GM06990 (cell line): ENCODE measurements around the gene EIF2D.

Source experiments
- DNase-seq: peaks from one replicate; pipeline ENCODE4 v3.0.0-alpha.2; 2011; ENCODE audit not compliant: insufficient read length; ENCODE audit errors: extremely low read depth
- H3K27me3 ChIP-seq: replicated peaks from 2 replicates; pipeline ENCODE4 v1.6.0; 2011; ENCODE audit warnings: low read length; ENCODE audit not compliant: control insufficient read depth, insufficient read depth
- H3K36me3 ChIP-seq: 2 replicates; pipeline ENCODE4 v1.5.1; 2011; ENCODE audit warnings: low read length; ENCODE audit not compliant: control insufficient read depth, insufficient read depth
- H3K4me3 ChIP-seq: replicated peaks from 2 replicates; pipeline ENCODE4 v1.5.1; 2011; ENCODE audit warnings: low read depth, mild to moderate bottlenecking, control low read depth, low read length
- TF ChIP-seq, protein P1 (sequence below): IDR thresholded peaks from 2 replicates; pipeline ENCODE4 v1.5.1; 2011; ENCODE audit warnings: low read length, control low read depth, mild to moderate bottlenecking, inconsistent platforms; ENCODE audit not compliant: insufficient read depth, poor library complexity, severe bottlenecking

Gene EIF2D

DNA sequence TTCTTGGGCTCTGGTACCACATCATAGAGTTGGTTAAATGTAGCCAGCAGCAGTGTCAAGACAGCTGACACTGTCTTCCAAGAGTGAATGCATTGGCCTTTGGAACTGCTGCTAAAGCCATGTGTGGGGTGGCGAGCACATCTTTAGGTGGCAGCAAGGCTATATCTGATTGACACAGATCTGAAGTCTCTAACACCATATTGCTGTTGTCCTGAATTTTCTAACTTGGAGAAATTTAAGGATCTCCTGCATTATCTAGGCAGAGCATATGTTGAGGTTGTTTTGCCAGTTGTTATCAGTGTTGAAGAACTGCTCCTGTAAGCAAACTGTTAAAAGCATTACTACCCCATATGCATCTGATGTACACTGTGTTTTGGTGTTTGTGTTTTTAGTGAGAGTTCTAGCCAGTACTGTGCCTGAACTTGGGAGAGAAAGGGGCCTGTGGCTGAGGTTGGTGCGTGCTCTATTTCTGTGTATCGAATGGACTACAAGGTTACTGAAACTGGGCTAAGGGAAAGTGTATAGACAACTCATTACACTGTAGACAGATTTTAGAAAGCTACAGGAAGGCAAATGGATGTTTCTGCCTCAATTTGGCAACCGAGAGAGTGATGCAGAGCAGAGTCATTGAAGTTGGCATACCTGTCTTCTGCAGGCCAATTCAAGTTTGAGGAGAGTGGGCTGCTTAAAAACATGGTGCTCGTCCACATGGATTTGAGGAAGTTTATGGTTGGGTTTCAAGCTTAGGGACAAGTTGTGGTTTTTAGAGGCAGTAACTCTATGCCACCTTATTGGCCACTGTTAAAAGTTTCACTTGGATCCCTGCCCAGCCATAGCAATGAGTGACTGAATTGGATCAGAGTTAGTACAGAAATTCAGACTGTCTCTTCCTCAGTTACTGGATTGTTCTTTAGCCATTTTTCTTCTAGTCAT lies 40.0 kb upstream of the EIF2D start:
- DNase-seq, result no peak
- H3K27me3 ChIP-seq, result no peaks in the 10 kb centered on the region
- peaks cover 6% of the 10 kb centered on the region for H3K36me3 ChIP-seq

DNA sequence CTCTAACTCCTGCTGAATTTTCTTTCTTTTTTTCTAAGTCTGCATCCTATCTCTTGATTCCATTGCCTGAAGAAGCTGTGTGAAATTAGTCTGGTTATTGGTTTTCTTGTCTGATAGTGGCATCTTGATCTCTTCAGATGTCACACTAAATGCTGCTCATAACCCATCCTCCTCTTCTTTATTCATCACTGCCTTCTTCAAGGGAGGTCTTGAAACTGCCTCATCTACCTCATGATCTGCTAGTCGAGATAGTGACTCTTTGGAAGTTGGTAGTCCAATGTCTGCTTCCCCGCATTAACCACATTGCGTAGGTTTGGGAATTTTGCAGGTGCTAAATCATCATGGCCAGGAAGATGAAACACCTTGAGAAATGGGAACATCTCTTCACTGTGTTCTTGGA lies 38.7 kb upstream of the EIF2D start:
- DNase-seq, result no peak
- no peak overlapping the region for H3K4me3 ChIP-seq
- peaks cover 6% of the 10 kb centered on the region for H3K36me3 ChIP-seq
- H3K27me3 ChIP-seq, result no peaks in the 10 kb centered on the region
- TF ChIP-seq, protein P1, sequence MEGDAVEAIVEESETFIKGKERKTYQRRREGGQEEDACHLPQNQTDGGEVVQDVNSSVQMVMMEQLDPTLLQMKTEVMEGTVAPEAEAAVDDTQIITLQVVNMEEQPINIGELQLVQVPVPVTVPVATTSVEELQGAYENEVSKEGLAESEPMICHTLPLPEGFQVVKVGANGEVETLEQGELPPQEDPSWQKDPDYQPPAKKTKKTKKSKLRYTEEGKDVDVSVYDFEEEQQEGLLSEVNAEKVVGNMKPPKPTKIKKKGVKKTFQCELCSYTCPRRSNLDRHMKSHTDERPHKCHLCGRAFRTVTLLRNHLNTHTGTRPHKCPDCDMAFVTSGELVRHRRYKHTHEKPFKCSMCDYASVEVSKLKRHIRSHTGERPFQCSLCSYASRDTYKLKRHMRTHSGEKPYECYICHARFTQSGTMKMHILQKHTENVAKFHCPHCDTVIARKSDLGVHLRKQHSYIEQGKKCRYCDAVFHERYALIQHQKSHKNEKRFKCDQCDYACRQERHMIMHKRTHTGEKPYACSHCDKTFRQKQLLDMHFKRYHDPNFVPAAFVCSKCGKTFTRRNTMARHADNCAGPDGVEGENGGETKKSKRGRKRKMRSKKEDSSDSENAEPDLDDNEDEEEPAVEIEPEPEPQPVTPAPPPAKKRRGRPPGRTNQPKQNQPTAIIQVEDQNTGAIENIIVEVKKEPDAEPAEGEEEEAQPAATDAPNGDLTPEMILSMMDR, result no peak

More for the DNA sequence above, 40.0 kb upstream of the EIF2D start:
- TF ChIP-seq, protein P1, result no peak
- H3K4me3 ChIP-seq, result no peak overlapping the region

DNA sequence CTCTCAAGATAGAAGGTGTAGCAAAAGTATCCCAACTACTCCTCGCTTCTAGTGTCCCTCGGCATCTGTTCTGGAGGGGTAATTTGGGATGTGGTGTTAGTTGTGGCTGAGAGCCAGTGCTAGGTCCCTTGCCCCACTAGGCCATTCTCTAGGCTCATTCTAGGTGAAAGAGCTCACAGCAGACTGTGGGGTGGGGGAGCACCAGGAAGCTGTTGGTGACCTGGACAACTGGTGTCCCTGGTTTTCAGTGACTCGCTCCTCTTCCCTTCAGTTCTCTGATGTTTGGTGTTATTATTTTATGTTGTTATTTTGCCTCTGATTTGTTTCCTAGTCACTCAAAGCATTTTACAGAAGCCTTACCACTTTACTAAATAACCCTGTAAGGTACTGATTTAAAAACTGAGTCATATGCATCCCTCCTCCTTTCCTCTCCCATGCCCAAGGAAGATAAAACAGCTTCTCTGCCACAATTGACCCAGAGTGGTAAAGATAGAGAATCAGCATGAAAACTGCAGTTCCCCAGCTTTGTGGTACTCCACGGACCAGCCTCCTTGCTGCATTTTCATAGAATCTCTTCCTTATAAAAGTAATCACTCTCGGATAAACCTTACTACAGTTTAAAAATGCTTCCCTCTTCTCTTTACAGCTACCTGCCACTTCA lies 37.1 kb upstream of the EIF2D start:
- DNase-seq, result no peak
- Histone ChIP-seq H3K36me3 (peaks cover 6% of the 10 kb centered on the region), H3K4me3 (no peak overlapping the region), H3K27me3 (no peaks in the 10 kb centered on the region)
- TF ChIP-seq, protein P1, result no peak

DNA sequence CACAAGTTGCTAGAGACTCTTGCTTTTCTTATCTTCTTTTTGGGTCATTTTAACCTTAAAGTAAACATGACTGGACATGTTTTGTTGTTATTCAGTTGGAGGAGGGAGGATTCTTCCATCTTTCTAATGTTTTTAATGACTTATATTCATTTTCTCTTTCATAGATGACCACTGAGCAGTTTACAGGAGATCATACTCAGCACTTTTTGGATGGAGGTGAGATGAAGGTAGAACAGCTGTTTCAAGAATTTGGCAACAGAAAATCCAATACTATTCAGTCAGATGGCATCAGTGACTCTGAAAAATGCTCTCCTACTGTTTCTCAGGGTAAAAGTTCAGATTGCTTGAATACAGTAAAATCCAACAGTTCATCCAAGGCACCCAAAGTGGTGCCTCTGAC lies 35.0 kb upstream of the EIF2D start:
- H3K36me3 ChIP-seq, result peaks cover 6% of the 10 kb centered on the region

DNA sequence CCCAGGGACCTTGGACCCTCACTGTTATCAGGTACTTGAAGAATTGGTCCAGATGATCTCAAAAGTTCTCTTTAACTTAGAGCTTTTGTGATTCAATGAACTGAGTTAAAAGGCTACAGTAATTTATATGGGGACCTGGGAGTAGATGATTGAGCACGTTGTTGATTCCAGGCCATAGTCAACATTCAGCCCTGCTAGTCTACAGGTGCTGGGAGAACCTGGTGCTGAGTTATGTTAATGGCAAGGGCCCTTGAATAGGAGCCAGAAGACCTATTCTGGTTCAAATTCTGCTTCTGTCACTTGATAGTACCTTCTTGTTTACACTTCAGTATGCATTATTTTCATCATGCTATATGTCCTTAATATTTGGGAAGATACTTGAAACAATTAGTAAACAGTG lies 34.2 kb upstream of the EIF2D start:
- no peaks in the 10 kb centered on the region for H3K27me3 ChIP-seq
- TF ChIP-seq, protein P1, result no peak
- no peak overlapping the region for H3K4me3 ChIP-seq
- peaks cover 6% of the 10 kb centered on the region for H3K36me3 ChIP-seq
- no peak for DNase-seq

More for the DNA sequence above, 35.0 kb upstream of the EIF2D start:
- Histone ChIP-seq H3K4me3 (no peak overlapping the region), H3K27me3 (no peaks in the 10 kb centered on the region)
- TF ChIP-seq, protein P1, result no peak
- DNase-seq, result no peak
